RWPE2 (cell line): ENCODE data around the gene BMF.

Experiments
- ATAC-seq: fragments of 200-7000 bp; cut with Tn5 transposase; 3 replicates; pipeline ENCODE4 v1.9.1; 2021; ENCODE audit warnings: low read depth
- DNase-seq: peaks from one replicate; pipeline ENCODE4 v3.0.0-alpha.2; 2020; ENCODE audit warnings: low spot score
- H3K27ac ChIP-seq: fragments of 450-650 bp; 2 replicates; pipeline ENCODE4 v1.5.1; 2017; ENCODE audit warnings: mild to moderate bottlenecking; ENCODE audit not compliant: poor library complexity, severe bottlenecking
- H3K27me3 ChIP-seq: fragments of 250-450 bp; sonication (Bioruptor Pico); 2 replicates; pipeline ENCODE4 v1.5.1; 2021; ENCODE audit warnings: mild to moderate bottlenecking, moderate library complexity; ENCODE audit not compliant: insufficient read depth, poor library complexity, severe bottlenecking
- H3K36me3 ChIP-seq: fragments of 250-450 bp; sonication (Bioruptor Pico); 2 replicates; pipeline ENCODE4 v1.5.1; 2020; ENCODE audit warnings: low read depth, mild to moderate bottlenecking, moderate library complexity
- H3K4me1 ChIP-seq: fragments of 250-450 bp; sonication (Bioruptor Pico); 2 replicates; pipeline ENCODE4 v1.5.1; 2021; ENCODE audit warnings: mild to moderate bottlenecking, moderate library complexity; ENCODE audit not compliant: insufficient read depth, poor library complexity, severe bottlenecking
- H3K4me3 ChIP-seq: fragments of 250-450 bp; sonication (Bioruptor Pico); 2 replicates; pipeline ENCODE4 v1.5.1; 2021; ENCODE audit warnings: mild to moderate bottlenecking, moderate library complexity; ENCODE audit not compliant: severe bottlenecking
- H3K9me3 ChIP-seq: fragments of 250-450 bp; sonication (Bioruptor Pico); 2 replicates; pipeline ENCODE4 v1.5.1; 2021; ENCODE audit warnings: mild to moderate bottlenecking, moderate library complexity; ENCODE audit not compliant: severe bottlenecking
- CTCF ChIP-seq: fragments of 450-650 bp; IDR thresholded peaks from one replicate; pipeline ENCODE4 v1.5.1; 2017; ENCODE audit warnings: mild to moderate bottlenecking, moderate library complexity; ENCODE audit not compliant: poor library complexity, severe bottlenecking

BMF gene

DNA sequence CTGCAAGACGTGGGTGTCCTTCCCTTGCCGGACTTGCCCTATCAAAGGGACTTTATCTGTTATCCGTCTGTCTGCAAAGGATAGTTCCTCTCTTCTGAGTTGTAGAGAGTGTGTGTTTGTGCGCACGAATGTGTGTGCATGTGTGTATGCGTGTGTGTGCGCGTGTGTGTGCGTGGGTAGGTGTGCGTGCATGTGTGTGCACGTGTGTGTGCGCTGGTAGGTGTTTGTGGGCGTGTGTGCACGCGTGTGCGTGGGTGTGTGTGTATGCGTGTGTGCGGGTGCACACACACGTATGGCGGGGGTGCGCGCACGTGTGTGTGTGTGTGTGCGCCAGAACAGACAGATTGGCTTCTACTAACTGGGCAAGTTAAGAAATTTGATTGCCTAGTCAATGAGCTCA lies 4.1 kb upstream of the BMF start:
- H3K4me1 ChIP-seq: no peaks in the 10 kb centered on the region
- no peaks in the 10 kb centered on the region for H3K27me3 ChIP-seq
- no peak for DNase-seq
- H3K36me3 ChIP-seq: no peaks in the 10 kb centered on the region
- no peak for TF ChIP-seq CTCF
- H3K27ac ChIP-seq: no peak overlapping the region
- H3K9me3 ChIP-seq: no peaks in the 10 kb centered on the region
- H3K4me3 ChIP-seq: no peak overlapping the region
- no peak for ATAC-seq

GRCh38 chr15:40111888-40112287 lies 3.2 kb upstream of the BMF start:
- H3K4me3 ChIP-seq: no peak overlapping the region
- no peaks in the 10 kb centered on the region for H3K9me3 ChIP-seq
- DNase-seq (no peak), ATAC-seq (no peak)
- no peak for TF ChIP-seq CTCF
- peaks cover 4% of the 10 kb centered on the region for H3K4me1 ChIP-seq
- H3K27me3 ChIP-seq: no peaks in the 10 kb centered on the region
- no peaks in the 10 kb centered on the region for H3K36me3 ChIP-seq
- no peak overlapping the region for H3K27ac ChIP-seq

DNA sequence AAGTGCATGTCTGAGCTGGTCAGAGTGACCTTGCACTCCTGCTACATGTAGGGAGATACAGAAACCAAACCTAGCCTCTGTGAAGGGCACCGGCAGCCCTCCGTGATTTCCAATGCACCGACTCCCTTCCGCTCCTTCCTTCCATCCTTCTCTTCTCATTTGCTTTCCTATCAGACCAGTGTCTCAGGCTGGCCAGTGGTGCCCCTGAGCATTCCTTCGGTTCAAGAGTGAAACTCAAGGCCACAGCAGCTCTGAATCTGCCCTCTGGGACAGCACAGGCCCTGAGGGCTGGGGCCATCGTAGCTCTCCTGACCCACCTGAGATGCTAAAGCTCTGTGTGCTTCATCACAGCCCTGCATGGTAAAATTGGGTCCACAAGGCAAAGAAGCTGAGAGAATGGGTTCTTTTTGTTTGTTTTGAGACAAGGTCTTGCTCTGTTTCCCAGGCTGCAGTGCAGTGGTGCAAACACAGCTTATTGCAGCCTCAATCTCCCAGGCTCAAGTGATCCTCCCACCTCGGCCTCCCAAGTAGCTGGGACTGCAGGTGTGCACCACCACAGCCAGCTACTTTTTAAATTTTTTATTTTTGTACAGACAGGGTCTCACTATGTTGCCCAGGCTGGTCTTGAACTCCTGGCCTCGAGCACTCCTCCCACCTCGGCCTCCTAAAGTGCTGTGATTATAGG lies 2.3 kb upstream of the BMF start:
- Histone ChIP-seq H3K4me3 (no peak overlapping the region), H3K4me1 (peaks cover 12% of the 10 kb centered on the region), H3K36me3 (no peaks in the 10 kb centered on the region), H3K9me3 (no peaks in the 10 kb centered on the region), H3K27me3 (no peaks in the 10 kb centered on the region), H3K27ac (no peak overlapping the region)
- no peak for ATAC-seq
- TF ChIP-seq CTCF: no peak
- no peak for DNase-seq

- Histone ChIP-seq H3K9me3 (no peaks in the 10 kb centered on the region), H3K27me3 (no peaks in the 10 kb centered on the region), H3K4me3 (peak overlapping the region; percentile 56), H3K4me1 (peaks cover 31% of the 10 kb centered on the region), H3K27ac (no peak overlapping the region), H3K36me3 (no peaks in the 10 kb centered on the region)
- ATAC-seq (no peak), DNase-seq (no peak)
- no peak for TF ChIP-seq CTCF
Observed at GRCh38 chr15:40108061-40108854, 421 bp downstream of the BMF start.
